NB4 (cell line): ENCODE data around the gene NCL.
"Not testable (repeated sequence)": the region's sequence is repeated elsewhere in the genome, so short reads cannot be mapped to it uniquely, and the experiment has no call there.

ENCODE experiments used
- DNase-seq: peaks from one replicate; pipeline ENCODE4 v3.0.0; 2010; ENCODE audit warnings: low read depth
- H3K4me3 ChIP-seq: one replicate; pipeline ENCODE4 v1.5.1; 2011; ENCODE audit warnings: mild to moderate bottlenecking, low read depth, low read length, moderate library complexity
- MYC ChIP-seq: IDR thresholded peaks from 2 replicates; pipeline ENCODE4 v1.6.1; 2011; ENCODE audit warnings: low read depth, low read length
- POLR2A ChIP-seq: IDR thresholded peaks from 2 replicates; pipeline ENCODE4 v1.6.1; 2011; ENCODE audit warnings: mild to moderate bottlenecking; ENCODE audit not compliant: insufficient read length; ENCODE audit errors: extremely low read depth
- TF ChIP-seq, protein P1 (sequence below): IDR thresholded peaks from one replicate; pipeline ENCODE4 v1.5.1; 2012; ENCODE audit warnings: low read depth, low read length
- TF ChIP-seq, protein P2 (sequence below): IDR thresholded peaks from 2 replicates; pipeline ENCODE4 v1.6.1; 2011; ENCODE audit warnings: low read depth, low read length

NCL gene

DNA sequence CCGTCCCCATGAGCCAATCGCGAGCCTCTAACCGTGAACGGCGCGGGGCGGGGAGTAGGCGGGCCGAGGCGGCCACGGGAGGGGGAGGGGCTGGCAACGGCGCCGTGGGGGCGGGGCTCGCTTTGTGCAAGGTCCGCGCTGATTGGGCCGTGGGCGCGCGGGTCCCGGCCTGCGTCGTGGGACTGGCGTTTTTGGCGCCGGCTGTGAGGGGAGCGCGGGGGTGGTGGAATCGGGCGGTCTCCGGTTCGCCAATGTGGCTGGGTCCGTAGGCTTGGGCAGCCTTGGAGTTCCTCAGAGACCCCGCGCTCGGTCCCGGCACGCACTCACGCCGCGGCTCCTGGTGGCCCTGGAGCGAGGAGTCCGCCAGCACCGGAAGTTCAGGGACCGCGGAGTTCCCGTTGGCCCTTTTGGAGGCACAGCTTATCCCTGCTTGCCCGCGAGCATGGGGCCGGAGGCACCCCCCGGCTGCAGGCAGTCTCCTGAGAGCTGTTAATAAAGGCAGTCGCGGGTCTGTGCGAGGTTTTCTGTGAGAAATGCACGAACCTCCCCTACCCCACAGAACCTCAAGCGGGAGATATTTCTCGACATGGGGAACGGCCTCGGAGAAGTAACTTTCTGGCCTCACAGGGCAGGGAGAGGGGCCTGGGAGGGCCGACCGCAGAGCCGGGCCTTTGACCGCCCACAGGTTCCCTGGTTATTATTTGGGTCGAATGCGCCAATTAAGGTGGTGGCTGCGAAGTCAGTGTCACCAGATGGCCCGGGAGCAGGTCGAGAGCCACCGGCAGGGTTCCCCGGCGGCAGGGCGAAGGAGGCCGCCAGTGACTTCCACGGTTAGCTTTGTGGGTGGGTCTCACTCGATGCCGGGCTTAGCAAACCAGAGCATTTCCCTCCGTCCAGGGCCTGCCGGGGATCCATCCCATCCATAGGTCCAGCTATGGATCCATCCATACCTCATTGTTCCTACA is 574 bp upstream of the NCL start:
- peak overlapping the region; percentile 87 for H3K4me3 ChIP-seq
- DNase-seq, result peak; percentile 99
- TF ChIP-seq POLR2A, result peak; percentile 42
- TF ChIP-seq, protein P1, sequence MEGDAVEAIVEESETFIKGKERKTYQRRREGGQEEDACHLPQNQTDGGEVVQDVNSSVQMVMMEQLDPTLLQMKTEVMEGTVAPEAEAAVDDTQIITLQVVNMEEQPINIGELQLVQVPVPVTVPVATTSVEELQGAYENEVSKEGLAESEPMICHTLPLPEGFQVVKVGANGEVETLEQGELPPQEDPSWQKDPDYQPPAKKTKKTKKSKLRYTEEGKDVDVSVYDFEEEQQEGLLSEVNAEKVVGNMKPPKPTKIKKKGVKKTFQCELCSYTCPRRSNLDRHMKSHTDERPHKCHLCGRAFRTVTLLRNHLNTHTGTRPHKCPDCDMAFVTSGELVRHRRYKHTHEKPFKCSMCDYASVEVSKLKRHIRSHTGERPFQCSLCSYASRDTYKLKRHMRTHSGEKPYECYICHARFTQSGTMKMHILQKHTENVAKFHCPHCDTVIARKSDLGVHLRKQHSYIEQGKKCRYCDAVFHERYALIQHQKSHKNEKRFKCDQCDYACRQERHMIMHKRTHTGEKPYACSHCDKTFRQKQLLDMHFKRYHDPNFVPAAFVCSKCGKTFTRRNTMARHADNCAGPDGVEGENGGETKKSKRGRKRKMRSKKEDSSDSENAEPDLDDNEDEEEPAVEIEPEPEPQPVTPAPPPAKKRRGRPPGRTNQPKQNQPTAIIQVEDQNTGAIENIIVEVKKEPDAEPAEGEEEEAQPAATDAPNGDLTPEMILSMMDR, result no peak

DNA sequence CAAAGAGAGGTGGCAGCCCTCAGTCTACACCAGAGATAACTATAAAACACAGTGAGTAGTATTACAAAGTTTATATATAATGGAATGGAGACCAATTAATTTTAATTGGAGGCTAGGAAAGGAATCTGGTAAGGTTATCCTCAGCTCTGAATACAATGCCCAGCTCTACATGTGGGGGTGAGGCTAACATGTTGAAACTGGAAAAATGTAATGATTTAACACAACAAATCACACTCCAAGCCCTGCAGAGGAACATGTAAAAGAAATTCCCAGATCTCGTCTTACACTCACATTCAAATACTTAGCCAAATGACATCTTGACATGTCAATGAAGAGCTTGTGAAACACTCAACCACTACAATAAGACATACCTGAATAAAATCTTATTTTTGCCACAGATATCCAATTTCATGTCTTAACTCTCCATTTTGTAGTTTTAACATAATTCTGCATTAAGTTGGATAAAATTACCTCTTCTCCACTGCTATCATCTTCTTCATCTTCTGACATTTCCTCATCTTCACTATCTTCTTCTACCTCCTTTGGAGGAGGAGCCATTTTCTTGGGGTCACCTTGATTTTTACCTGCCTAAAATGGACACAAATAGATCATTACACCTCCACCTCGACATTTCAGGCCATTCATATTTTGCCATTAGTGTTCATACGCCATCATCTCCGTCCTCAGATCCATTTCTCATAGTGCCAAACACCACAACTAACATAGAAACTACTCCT is 1.4 kb downstream of the NCL start:
- TF ChIP-seq, protein P2, sequence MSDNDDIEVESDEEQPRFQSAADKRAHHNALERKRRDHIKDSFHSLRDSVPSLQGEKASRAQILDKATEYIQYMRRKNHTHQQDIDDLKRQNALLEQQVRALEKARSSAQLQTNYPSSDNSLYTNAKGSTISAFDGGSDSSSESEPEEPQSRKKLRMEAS, result no peak
- no peak for TF ChIP-seq MYC
- TF ChIP-seq POLR2A, result no peak
- no peak for DNase-seq
- H3K4me3 ChIP-seq, result peak overlapping the region; percentile 99

DNA sequence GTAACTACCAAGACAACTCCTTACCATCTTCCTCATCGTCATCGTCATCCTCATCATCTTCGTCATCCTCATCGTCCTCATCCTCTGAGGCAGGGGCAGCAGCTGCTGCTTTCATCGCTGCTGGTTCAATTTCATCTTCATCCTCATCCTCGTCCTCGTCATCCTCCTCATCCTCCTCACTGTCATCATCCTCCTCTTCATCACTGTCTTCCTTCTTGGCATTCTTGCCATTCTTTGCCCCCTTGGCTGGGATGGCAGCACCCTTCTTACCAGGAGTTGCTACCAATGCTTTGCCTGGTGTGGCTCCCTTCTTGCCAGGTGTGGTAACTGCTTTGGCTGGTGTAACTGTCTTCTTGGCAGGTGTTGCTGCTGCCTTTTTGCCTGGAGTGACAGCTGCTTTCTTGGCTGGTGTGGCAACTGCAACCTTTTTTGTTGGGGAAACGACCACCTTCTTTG is 2.7 kb downstream of the NCL start:
- TF ChIP-seq, protein P2, result no peak
- no peak for TF ChIP-seq MYC
- TF ChIP-seq POLR2A, result no peak
- TF ChIP-seq, protein P1, result no peak
- no peak for DNase-seq
- peak overlapping the region; percentile 99 for H3K4me3 ChIP-seq

DNA sequence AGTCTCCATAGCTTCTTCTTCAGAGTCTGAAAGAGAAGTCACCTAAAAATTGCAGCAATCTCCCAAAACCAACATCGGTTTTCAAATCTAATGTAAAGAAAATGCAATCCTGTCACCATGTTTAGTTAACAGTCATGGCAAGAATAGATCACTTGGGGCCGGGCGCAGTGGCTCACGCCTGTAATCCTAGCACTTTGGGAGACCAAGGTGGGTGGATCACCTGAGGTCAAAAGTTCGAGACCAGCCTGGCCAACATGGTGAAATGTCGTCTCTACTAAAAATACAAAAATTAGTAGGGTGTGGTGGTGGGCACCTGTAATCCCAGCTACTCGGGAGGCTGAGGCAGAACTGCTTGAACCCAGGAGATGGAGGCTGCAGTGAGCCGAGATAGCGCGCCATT is 3.4 kb downstream of the NCL start:
- peak overlapping the region; percentile 99 for H3K4me3 ChIP-seq
- not testable (repeated sequence) for DNase-seq

DNA sequence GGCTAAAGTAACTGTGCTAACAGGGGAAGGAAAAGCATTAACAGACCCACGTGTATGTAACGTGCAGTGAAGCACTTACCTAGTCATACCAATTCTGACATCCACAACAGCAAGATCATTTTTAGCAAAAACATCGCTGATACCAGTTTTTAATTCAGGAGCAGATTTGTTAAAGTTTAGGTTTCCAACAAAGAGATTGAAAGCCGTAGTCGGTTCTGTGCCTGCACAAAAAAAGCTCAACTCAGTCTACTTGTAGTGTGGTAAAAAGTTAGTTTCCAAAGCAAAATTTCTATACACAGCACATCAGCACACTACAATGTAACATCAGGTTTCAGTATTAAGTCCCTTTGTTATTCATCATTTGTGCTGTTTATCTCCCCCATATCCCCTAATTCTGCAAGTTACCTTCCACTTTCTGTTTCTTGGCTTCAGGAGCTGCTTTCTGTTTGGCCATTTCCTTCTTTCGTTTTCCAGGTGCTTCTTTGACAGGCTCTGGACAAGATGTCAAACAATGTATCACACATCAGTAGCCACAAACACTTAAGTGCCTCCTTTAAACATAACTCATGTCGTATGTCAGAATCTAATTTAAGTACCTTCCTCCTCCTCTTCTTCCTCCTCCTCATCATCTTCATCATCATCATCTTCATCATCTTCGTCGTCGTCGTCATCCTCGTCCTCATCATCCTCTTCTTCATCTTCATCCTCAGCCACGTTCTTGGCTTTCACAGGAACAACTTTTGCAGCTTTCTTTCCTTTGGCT is 4.0 kb downstream of the NCL start:
- TF ChIP-seq MYC, result no peak
- H3K4me3 ChIP-seq, result peak overlapping the region; percentile 42
- DNase-seq, result no peak

DNA sequence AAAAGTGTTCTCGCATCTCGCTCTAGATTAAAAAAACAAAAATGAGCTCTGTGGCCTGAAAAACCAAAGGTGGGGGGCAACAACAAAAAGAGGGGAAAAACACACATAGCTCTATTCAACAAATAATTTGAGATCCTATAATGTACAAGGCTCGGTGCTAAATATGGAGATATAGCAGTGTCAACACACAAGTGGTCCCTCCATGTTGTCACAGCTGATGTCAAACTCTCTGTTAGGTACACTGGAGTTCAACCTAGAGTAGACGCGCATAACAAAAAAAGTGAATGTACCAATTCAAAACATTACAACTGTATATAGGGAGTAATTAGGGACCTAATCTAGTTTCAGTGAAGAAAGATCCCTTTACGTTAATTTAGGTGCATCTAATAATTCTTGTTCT is 5.9 kb downstream of the NCL start:
- H3K4me3 ChIP-seq, result peak overlapping the region; percentile 42
- no peak for DNase-seq
- TF ChIP-seq MYC (no peak), POLR2A (no peak)
- TF ChIP-seq, protein P1, result no peak
- TF ChIP-seq, protein P2, result no peak

DNA sequence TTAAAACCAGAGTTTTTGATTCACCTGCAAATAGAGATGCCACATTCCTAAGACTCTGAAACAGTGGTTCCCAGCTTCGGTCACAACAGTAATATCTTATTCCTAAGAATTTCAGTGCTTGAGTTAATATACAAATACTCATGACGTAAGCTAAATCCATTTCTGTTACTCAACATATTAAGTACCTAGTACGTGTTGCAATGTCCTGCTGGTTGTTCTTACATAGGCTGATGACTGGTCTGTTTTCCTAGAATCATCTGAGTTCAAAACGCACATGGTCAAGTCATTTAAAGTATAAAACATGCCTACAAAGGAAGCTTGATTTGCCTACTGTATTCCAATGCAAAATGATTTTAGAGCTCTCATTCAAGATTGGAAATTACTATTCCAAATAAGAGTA is 7.2 kb downstream of the NCL start:
- TF ChIP-seq MYC (no peak), POLR2A (no peak)
- TF ChIP-seq, protein P2, result no peak
- TF ChIP-seq, protein P1, result no peak
- no peak overlapping the region for H3K4me3 ChIP-seq
- DNase-seq, result peak; percentile 36
